ENCODE data around the gene MPPED1. TPM values are rescaled to one million over a fixed set of nuclear protein-coding genes. Genes with fewer than 3 reads are reported as not detected.
A peak's percentile ranks its signal among the peaks of the same experiment; 100 is the strongest.

The MPPED1 gene
- total and polyA plus RNA-seq, 2 of the 13 experiments (the other 11 are each of a cell fraction or from before 2014, with no cell fraction given), result 0.77 TPM; not detected in 1

GRCh38 chr22:43389227-43389836 is 22.5 kb upstream of the MPPED1 start:
- no TSS peak for BruUV-seq (replicated peaks)
- ATAC-seq (peak; percentile 12; the same call in 2 of the 3 replicates), FAIRE-seq (peak; percentile 51), DNase-seq (ENCODE audit: low spot score) (peak; percentile 51)
- H3K79me2 ChIP-seq (ENCODE audit: insufficient read depth, low read length), result no peaks in the 10 kb centered on the region
- no peak overlapping the region for H3K9ac ChIP-seq (ENCODE audit: insufficient read depth, low read depth, low read length)
- H2AFZ ChIP-seq (ENCODE audit: low read length), result peak overlapping the region; percentile 49
- H3K4me1 ChIP-seq (ENCODE audit: insufficient read depth, low read length), result peaks cover 64% of the 10 kb centered on the region
- ChIA-PET CTCF (ENCODE audit: low intra/inter-chr PET ratio, low total read pairs) (interaction anchor here (1.5 to 2.5 kb wide), 4 partner anchors 87 to 148 kb away, joined by 4 to 11 read pairs (median 9); no protein-coding TSS in a partner anchor), POLR2A (interaction anchor here (0.9 to 1.7 kb wide), 5 partner anchors 10 to 20 kb away, joined by 3 to 6 read pairs (median 3); no protein-coding TSS in a partner anchor)
- peak overlapping the region in 1 of 3 experiments; percentile 60; a peak in 2 of 6 replicates for H3K4me3 ChIP-seq (replicated peaks in 1 of 3; ENCODE audit: insufficient read depth in 1 of 3, low read depth in 2 of 3, low read length in 3 of 3)
- H3K4me2 ChIP-seq (ENCODE audit: low read depth, low read length), result peak overlapping the region; percentile 69
- H4K20me1 ChIP-seq (ENCODE audit: insufficient read depth, low read length), result no peaks in the 10 kb centered on the region
- intact Hi-C loops (cut with micrococcal nuclease; ENCODE audit: unreplicated experiment) (loop anchor here (5.0 kb wide), 2 partner anchors 148 to 157 kb away; no protein-coding TSS in a partner anchor), in situ Hi-C loops (cut with HindIII; ENCODE audit: extremely low pct_ligation_motif_present, low pct_unique_long_range_greater_than_20kb) (loop anchor here (5.0 kb wide), 1 partner anchor 93 kb away; no protein-coding TSS in a partner anchor)
- H3K27me3 ChIP-seq (ENCODE audit: control insufficient read depth in 1 of 2, insufficient read depth in 2 of 2, low read length in 2 of 2), result no peaks in the 10 kb centered on the region
- peak overlapping the region; percentile 16 for H3K27ac ChIP-seq (ENCODE audit: extremely low read length, insufficient read depth, low read length)
- H3K9me3 ChIP-seq (ENCODE audit: low read length), result no peaks in the 10 kb centered on the region
- WGBS (ENCODE audit: low lambda C conversion rate), result 41% methylated on average over 8 of the region's 8 CpGs
- H3K36me3 ChIP-seq (replicated peaks in 1 of 2; ENCODE audit: control insufficient read depth in 1 of 2, insufficient read depth in 2 of 2, low read length in 2 of 2), result no peaks in the 10 kb centered on the region
- TF ChIP-seq SP4 (CRISPR knock-in tag; IDR thresholded peaks at IDR 0.05) (0 out of 2 replicates have a peak, but pooled peaks have one; percentile 24), ZSCAN20 (CRISPR knock-in tag; IDR thresholded peaks at IDR 0.05; ENCODE audit: borderline replicate concordance) (no peak), CCDC6 (CRISPR knock-in tag; IDR thresholded peaks at IDR 0.05) (no peak), KDM2A (CRISPR knock-in tag; IDR thresholded peaks at IDR 0.05; ENCODE audit: borderline replicate concordance, low read depth) (0 out of 2 replicates have a peak, but pooled peaks have one; percentile 20), MED1 (CRISPR knock-in tag; IDR thresholded peaks at IDR 0.05) (peak; percentile 53), POLR2G (IDR thresholded peaks at IDR 0.05; ENCODE audit: low read depth, low read length) (peak; percentile 58), ZNF512B (CRISPR knock-in tag; IDR thresholded peaks at IDR 0.05; ENCODE audit: borderline replicate concordance) (no peak), XRCC5 (optimal IDR thresholded peaks at IDR 0.05; ENCODE audit: low read length) (peak; percentile 62), HNF4A (CRISPR knock-in tag; IDR thresholded peaks at IDR 0.05) (peak; percentile 89), RCOR2 (CRISPR knock-in tag; IDR thresholded peaks at IDR 0.05) (0 out of 2 replicates have a peak, but pooled peaks have one; percentile 28), ZMYM4 (CRISPR knock-in tag; IDR thresholded peaks at IDR 0.05) (0 out of 2 replicates have a peak, but pooled peaks have one; percentile 44), ZNF292 (CRISPR knock-in tag; IDR thresholded peaks at IDR 0.05; ENCODE audit: borderline replicate concordance, low read depth) (peak; percentile 57; the same call in 1 of the 2 replicates), CSRNP1 (CRISPR knock-in tag; IDR thresholded peaks at IDR 0.05) (no peak), FOXP1 (IDR thresholded peaks at IDR 0.05) (no peak), FOXP1 (CRISPR knock-in tag; IDR thresholded peaks at IDR 0.05) (0 out of 2 replicates have a peak, but pooled peaks have one; percentile 19), ZNF644 (CRISPR knock-in tag; IDR thresholded peaks at IDR 0.05; ENCODE audit: low read depth) (0 out of 2 replicates have a peak, but pooled peaks have one; percentile 55), ZNF331 (CRISPR knock-in tag; IDR thresholded peaks at IDR 0.05) (peak; percentile 18; the same call in 1 of the 2 replicates), ZSCAN9 (CRISPR knock-in tag; IDR thresholded peaks at IDR 0.05; ENCODE audit: borderline replicate concordance) (no peak), ZNF121 (CRISPR knock-in tag; IDR thresholded peaks at IDR 0.05) (peak; percentile 54; the same call in 1 of the 2 replicates), SOX5 (CRISPR knock-in tag; IDR thresholded peaks at IDR 0.05; ENCODE audit: borderline replicate concordance) (peak; percentile 45; the same call in 1 of the 2 replicates), SOX6 (IDR thresholded peaks at IDR 0.05) (no peak), SOX6 (CRISPR knock-in tag; IDR thresholded peaks at IDR 0.05) (peak; percentile 42; the same call in 1 of the 2 replicates)
